Endodermal cell (in vitro differentiated cells): ENCODE results near the gene ATXN2L. TPM values are rescaled to one million over a fixed set of nuclear protein-coding genes. Genes with fewer than 3 reads are reported as not detected.
A peak's percentile ranks its signal among the peaks of the same experiment; 100 is the strongest.
"Not testable (repeated sequence)": the region's sequence is repeated elsewhere in the genome, so short reads cannot be mapped to it uniquely, and the experiment has no call there.

ENCODE experiments used
- DNase-seq: peaks from one replicate; pipeline ENCODE4 v3.0.0-alpha.2; 2017
- H3K27ac ChIP-seq: 2 replicates; pipeline ENCODE4 v1.5.1; 2013; ENCODE audit warnings: mild to moderate bottlenecking, low read depth, low read length, moderate library complexity
- H3K27me3 ChIP-seq: 2 replicates; pipeline ENCODE4 v1.6.1; 2013; ENCODE audit warnings: mild to moderate bottlenecking, low read length, moderate library complexity; ENCODE audit not compliant: insufficient read depth, control insufficient read depth, poor library complexity, severe bottlenecking
- H3K36me3 ChIP-seq: 2 replicates; pipeline ENCODE4 v1.7.0; 2013; ENCODE audit warnings: mild to moderate bottlenecking, low read length, moderate library complexity; ENCODE audit not compliant: control insufficient read depth, insufficient read depth
- H3K4me1 ChIP-seq: one replicate; pipeline ENCODE4 v1.7.0; 2013; ENCODE audit warnings: low read length; ENCODE audit not compliant: control insufficient read depth, insufficient read depth
- H3K4me3 ChIP-seq: 2 replicates; pipeline ENCODE4 v1.5.1; 2013; ENCODE audit warnings: mild to moderate bottlenecking, low read length, moderate library complexity
- H3K9ac ChIP-seq: 2 replicates; pipeline ENCODE4 v1.6.1; 2013; ENCODE audit warnings: mild to moderate bottlenecking, low read length, moderate library complexity; ENCODE audit not compliant: poor library complexity, severe bottlenecking; ENCODE audit errors: extremely low read depth
- H3K9me3 ChIP-seq: 2 replicates; pipeline ENCODE4 v1.6.1; 2013; ENCODE audit warnings: mild to moderate bottlenecking, low read length, moderate library complexity; ENCODE audit not compliant: control insufficient read depth
- H3K27ac Mint-ChIP-seq: 2 replicates; pipeline ENCODE4 v1.8.0; 2020; ENCODE audit warnings: mixed read lengths
- H3K27me3 Mint-ChIP-seq: 2 replicates; pipeline ENCODE4 v1.8.0; 2021; ENCODE audit warnings: mild to moderate bottlenecking, mixed read lengths; ENCODE audit not compliant: insufficient read depth
- H3K36me3 Mint-ChIP-seq: 2 replicates; pipeline ENCODE4 v1.8.0; 2020; ENCODE audit warnings: low read depth, mixed read lengths
- H3K4me1 Mint-ChIP-seq: 2 replicates; pipeline ENCODE4 v1.8.0; 2020; ENCODE audit warnings: mixed read lengths
- H3K4me3 Mint-ChIP-seq: 2 replicates; pipeline ENCODE4 v1.8.0; 2020; ENCODE audit warnings: mild to moderate bottlenecking, moderate library complexity, mixed read lengths
- H3K9me3 Mint-ChIP-seq: 2 replicates; pipeline ENCODE4 v1.8.0; 2020; ENCODE audit warnings: mild to moderate bottlenecking, mixed read lengths
- CTCF ChIP-seq: fragments of 200-600 bp; sonication (generic); conservative IDR thresholded peaks from 2 replicates; pipeline ENCODE4 v1.5.0; 2021; ENCODE audit warnings: antibody characterized with exemption, mild to moderate bottlenecking
- WGBS, 2 experiments: methylation state at CpG; one replicate each; pipeline versions ENCODE4 v1.1.5 to v1.1.7; 2013; ENCODE audit warnings: missing lambda C conversion rate in 2 of 2, mixed read lengths in 1 of 2; ENCODE audit not compliant: insufficient coverage in 1 of 2, insufficient read length in 1 of 2; 5-methylcytosine and 5-hydroxymethylcytosine counted together
- total RNA-seq, 2 donors: library from RNA; stranded (reverse); fragmentation: NEBNext Ultra II Directional in 1 of 2; extraction: Animal tissue kit (Norgen Biotek cat#: 25700) in 1 of 2; gene quantifications; 2 replicates in 1 of 2; 3 replicates in 1 of 2; pipeline ENCODE4 v1.2.1, GENCODE V29; 2021

ATXN2L gene
- total RNA-seq, 2 donors from 2014 or later, result 242 to 264 TPM

GRCh38 chr16:28880955-28881354 is 58.2 kb downstream of the ATXN2L start:
- no peaks in the 10 kb centered on the region for H3K36me3 ChIP-seq
- H3K27ac ChIP-seq, result no peak overlapping the region
- peaks cover 3% of the 10 kb centered on the region for H3K4me1 ChIP-seq
- Mint-ChIP-seq H3K27me3 (peaks cover 23% of the 10 kb centered on the region), H3K36me3 (no peaks in the 10 kb centered on the region), H3K4me3 (peak overlapping the region; percentile 79), H3K9me3 (no peaks in the 10 kb centered on the region), H3K4me1 (peaks cover 10% of the 10 kb centered on the region), H3K27ac (no peak overlapping the region)
- no peak overlapping the region for H3K4me3 ChIP-seq
- no peak overlapping the region for H3K9ac ChIP-seq
- no peak for DNase-seq
- 76 to 88% methylated on average over 2 to 4 of the region's 4 CpGs for WGBS, 2 experiments
- peaks cover 13% of the 10 kb centered on the region for H3K27me3 ChIP-seq
- TF ChIP-seq CTCF, result no peak
- no peaks in the 10 kb centered on the region for H3K9me3 ChIP-seq

GRCh38 chr16:28881565-28881964 is 58.8 kb downstream of the ATXN2L start:
- not testable (repeated sequence) for DNase-seq, H3K4me1 Mint-ChIP-seq, H3K27ac Mint-ChIP-seq, H3K4me3 ChIP-seq, H3K9me3 Mint-ChIP-seq, H3K4me3 Mint-ChIP-seq, H3K4me1 ChIP-seq, H3K27ac ChIP-seq, H3K9me3 ChIP-seq, H3K9ac ChIP-seq, H3K36me3 ChIP-seq, H3K36me3 Mint-ChIP-seq
- H3K27me3 Mint-ChIP-seq, result peaks cover 23% of the 10 kb centered on the region
- WGBS, 2 experiments, result 82 to 93% methylated on average over 2 to 4 of the region's 4 CpGs
- H3K27me3 ChIP-seq, result peaks cover 13% of the 10 kb centered on the region

GRCh38 chr16:28882551-28883160 is 59.9 kb downstream of the ATXN2L start:
- H3K9ac ChIP-seq, result no peak overlapping the region
- Mint-ChIP-seq H3K4me3 (no peak overlapping the region), H3K27me3 (peaks cover 23% of the 10 kb centered on the region), H3K4me1 (peaks cover 7% of the 10 kb centered on the region), H3K27ac (no peak overlapping the region), H3K36me3 (no peaks in the 10 kb centered on the region), H3K9me3 (no peaks in the 10 kb centered on the region)
- H3K27me3 ChIP-seq, result peaks cover 13% of the 10 kb centered on the region
- H3K9me3 ChIP-seq, result no peaks in the 10 kb centered on the region
- peak; percentile 70 for DNase-seq
- peaks cover 3% of the 10 kb centered on the region for H3K4me1 ChIP-seq
- H3K4me3 ChIP-seq, result no peak overlapping the region
- no peak for TF ChIP-seq CTCF
- 72 to 79% methylated on average over 10 to 24 of the region's 24 CpGs for WGBS, 2 experiments
- no peak overlapping the region for H3K27ac ChIP-seq
- H3K36me3 ChIP-seq, result no peaks in the 10 kb centered on the region
